T-cell (primary cell): ENCODE measurements around the gene SDK1. TPM values are rescaled to one million over a fixed set of nuclear protein-coding genes. Genes with fewer than 3 reads are reported as not detected.

Source experiments
- ATAC-seq, 4 experiments: fragments of 200-7000 bp in 3 of 4; fragments of 150-1000 bp in 1 of 4; cut with Tn5 transposase; replicated peaks in 1 of 4; 1 replicate in 3 of 4; 2 replicates in 1 of 4; pipeline ENCODE4 v1.10.0; 2021; ENCODE audit warnings: moderate library complexity in 3 of 4, mild to moderate bottlenecking in 2 of 4, moderate number of reproducible peaks in 1 of 4
- CTCF ChIA-PET, 2 donors: fragments of 300-600 bp; sonication (Branson Sonifier 250); formaldehyde crosslinking; loops; one replicate each; lab custom pipeline; 2022; ENCODE audit warnings: antibody characterized with exemption in 2 of 2; lab: Charles Lee
- POLR2A ChIA-PET, 2 donors: fragments of 300-600 bp; sonication (Branson Sonifier 250); formaldehyde crosslinking; loops; one replicate each; lab custom pipeline; 2022; ENCODE audit warnings: antibody characterized with exemption in 2 of 2; lab: Charles Lee
- DNase-seq, 35 experiments: peaks; one replicate each; pipeline versions ENCODE4 v3.0.0 to v3.0.0-alpha.2; 2013 to 2023
- H3K27ac ChIP-seq: one replicate; pipeline ENCODE4 v1.5.1; 2013; ENCODE audit warnings: low read length
- H3K27me3 ChIP-seq, 2 experiments: replicated peaks in 1 of 2; 1 replicate in 1 of 2; 2 replicates in 1 of 2; pipeline versions ENCODE4 v1.6.1 to v1.7.0; 2013; ENCODE audit warnings: low read length in 1 of 2, mixed read lengths in 1 of 2; ENCODE audit not compliant: control insufficient read depth in 2 of 2, insufficient read depth in 2 of 2; ENCODE audit errors: extremely low read depth in 1 of 2
- H3K36me3 ChIP-seq, 2 donors: 1 replicate in 1 of 2; 2 replicates in 1 of 2; pipeline versions ENCODE4 v1.6.1 to v1.7.0; 2013; ENCODE audit warnings: low read length in 1 of 2; ENCODE audit not compliant: control insufficient read depth in 2 of 2, insufficient read depth in 1 of 2; ENCODE audit errors: extremely low read depth in 1 of 2
- H3K4me1 ChIP-seq, 2 experiments: 1 replicate in 1 of 2; 2 replicates in 1 of 2; pipeline versions ENCODE4 v1.6.1 to v1.7.0; 2013; ENCODE audit warnings: low read length in 2 of 2, mixed read lengths in 1 of 2; ENCODE audit not compliant: insufficient read depth in 2 of 2, control insufficient read depth in 1 of 2; ENCODE audit errors: extremely low read depth in 1 of 2
- H3K4me3 ChIP-seq, 2 donors: 1 replicate in 1 of 2; 2 replicates in 1 of 2; pipeline versions ENCODE4 v1.5.1 to v1.7.0; 2013; ENCODE audit warnings: mild to moderate bottlenecking in 2 of 2, low read length in 1 of 2, moderate library complexity in 1 of 2; ENCODE audit not compliant: control insufficient read depth in 1 of 2; ENCODE audit errors: extremely low read depth in 1 of 2
- H3K9me3 ChIP-seq: 2 replicates; pipeline ENCODE4 v1.7.0; 2013
- H3K27ac Mint-ChIP-seq, 2 donors: one replicate each; pipeline ENCODE4 v1.8.0; 2020 to 2021; ENCODE audit warnings: mild to moderate bottlenecking in 2 of 2, mixed read lengths in 2 of 2
- H3K27me3 Mint-ChIP-seq, 2 donors: one replicate each; pipeline ENCODE4 v1.8.0; 2021 to 2022; ENCODE audit warnings: mixed read lengths in 2 of 2
- H3K36me3 Mint-ChIP-seq: one replicate; pipeline ENCODE4 v1.8.0; 2021; ENCODE audit warnings: mixed read lengths
- H3K4me1 Mint-ChIP-seq, 3 donors: one replicate each; pipeline ENCODE4 v1.8.0; 2020 to 2022; ENCODE audit warnings: mixed read lengths in 3 of 3, mild to moderate bottlenecking in 1 of 3
- H3K4me3 Mint-ChIP-seq, 3 donors: one replicate each; pipeline ENCODE4 v1.8.0; 2020 to 2022; ENCODE audit warnings: mild to moderate bottlenecking in 3 of 3, mixed read lengths in 3 of 3, moderate library complexity in 3 of 3
- H3K9me3 Mint-ChIP-seq, 3 donors: one replicate each; pipeline ENCODE4 v1.8.0; 2020 to 2022; ENCODE audit warnings: mixed read lengths in 3 of 3
- WGBS: methylation state at CpG from one replicate; pipeline ENCODE4 v1.1.5; 2013; ENCODE audit warnings: missing lambda C conversion rate; ENCODE audit not compliant: insufficient coverage; 5-methylcytosine and 5-hydroxymethylcytosine counted together
- total RNA-seq, 35 experiments: library from RNA in 6 of 35; stranded (reverse) in 6 of 35; fragments of 120-200 nt in 1 of 35; gene quantifications; one replicate each; pipeline versions ENCODE4 v1.2.1 to v1.2.4 and lab custom pipeline; 2013 to 2026

SDK1 gene
- total RNA-seq, 5 donors from 2014 or later (not counting 1 experiment from before 2014, with no cell fraction given): 0.47 to 1.7 (median 0.63) TPM

- ATAC-seq: no peak
- Histone ChIP-seq H3K9me3 (no peaks in the 10 kb centered on the region), H3K4me1 (no peaks in the 10 kb centered on the region), H3K27me3 (peaks cover 0 to 10% of the 10 kb centered on the region in 2 experiments), H3K27ac (no peak overlapping the region), H3K36me3 (no peaks in the 10 kb centered on the region), H3K4me3 (no peak overlapping the region)
- peaks cover 10 to 14% of the 10 kb centered on the region in 2 donors for H3K27me3 Mint-ChIP-seq
- no peaks in the 10 kb centered on the region for H3K36me3 Mint-ChIP-seq
- ChIA-PET POLR2A (no interaction called here), CTCF (no interaction called here)
- no peak overlapping the region for H3K27ac Mint-ChIP-seq
- no peaks in the 10 kb centered on the region for H3K9me3 Mint-ChIP-seq
- WGBS: 73% methylated on average over 3 of the region's 4 CpGs
- H3K4me1 Mint-ChIP-seq: no peaks in the 10 kb centered on the region
- DNase-seq: no peak
- no peak overlapping the region for H3K4me3 Mint-ChIP-seq
These were observed 610.6 kb downstream of the SDK1 start for GRCh38 chr7:3911685-3912084.

DNA sequence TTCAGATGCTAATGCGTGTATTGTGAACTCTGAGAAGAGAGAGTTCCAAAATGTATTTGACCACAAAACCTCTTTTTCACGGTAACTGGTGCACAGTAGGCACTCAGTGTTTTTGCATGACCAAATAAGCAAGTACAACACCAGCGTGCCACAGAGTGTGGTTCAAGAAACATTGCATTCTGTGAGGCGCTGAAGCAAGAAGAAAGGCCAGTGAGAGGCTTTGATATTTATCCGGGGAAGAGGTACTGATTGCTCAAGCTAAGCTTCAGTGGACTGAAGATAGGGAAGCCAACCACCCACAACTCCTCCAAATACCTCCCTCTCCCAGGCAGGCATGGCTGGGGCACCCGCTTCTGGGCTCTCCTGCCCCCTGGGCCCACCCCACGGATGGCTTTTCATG is 611.2 kb downstream of the SDK1 start:
- no peaks in the 10 kb centered on the region for H3K4me1 Mint-ChIP-seq
- no peak for DNase-seq
- Histone ChIP-seq H3K36me3 (no peaks in the 10 kb centered on the region), H3K4me3 (no peak overlapping the region), H3K27ac (no peak overlapping the region), H3K9me3 (no peaks in the 10 kb centered on the region), H3K4me1 (no peaks in the 10 kb centered on the region), H3K27me3 (peaks cover 0 to 10% of the 10 kb centered on the region in 2 experiments)
- POLR2A ChIA-PET: no interaction called here
- WGBS: 74% methylated on average over 2 of the region's 7 CpGs
- H3K9me3 Mint-ChIP-seq: no peaks in the 10 kb centered on the region
- peaks cover 10 to 14% of the 10 kb centered on the region in 2 donors for H3K27me3 Mint-ChIP-seq
- CTCF ChIA-PET: no interaction called here
- no peak for ATAC-seq
- H3K27ac Mint-ChIP-seq: no peak overlapping the region
- no peaks in the 10 kb centered on the region for H3K36me3 Mint-ChIP-seq
- no peak overlapping the region for H3K4me3 Mint-ChIP-seq

GRCh38 chr7:3914051-3914775 is 613.2 kb downstream of the SDK1 start:
- peaks cover 0 to 7% of the 10 kb centered on the region in 2 experiments for H3K27me3 ChIP-seq
- H3K4me3 ChIP-seq: no peak overlapping the region
- CTCF ChIA-PET: interaction anchor here in 1 of 2 donors (0.6 kb wide), 1 partner anchor 34 kb away, joined by 5 read pairs; no protein-coding TSS in a partner anchor
- ATAC-seq (no peak), DNase-seq (no peak)
- no peaks in the 10 kb centered on the region for H3K9me3 ChIP-seq
- no peaks in the 10 kb centered on the region for H3K4me1 ChIP-seq
- peaks cover 3 to 9% (median 3%) of the 10 kb centered on the region in 3 donors for H3K4me1 Mint-ChIP-seq
- H3K36me3 Mint-ChIP-seq: no peaks in the 10 kb centered on the region
- WGBS: 79% methylated on average over 4 of the region's 8 CpGs
- H3K27ac Mint-ChIP-seq: no peak overlapping the region
- POLR2A ChIA-PET: no interaction called here
- H3K36me3 ChIP-seq: no peaks in the 10 kb centered on the region
- H3K9me3 Mint-ChIP-seq: peaks cover 0 to 3% (median 0%) of the 10 kb centered on the region in 3 donors
- no peak overlapping the region for H3K4me3 Mint-ChIP-seq
- H3K27ac ChIP-seq: no peak overlapping the region
- peaks cover 0 to 5% of the 10 kb centered on the region in 2 donors for H3K27me3 Mint-ChIP-seq

GRCh38 chr7:3915337-3915878 is 614.4 kb downstream of the SDK1 start:
- H3K4me1 ChIP-seq: no peaks in the 10 kb centered on the region
- POLR2A ChIA-PET: no interaction called here
- ATAC-seq (no peak), DNase-seq (no peak)
- no peak overlapping the region for H3K27ac ChIP-seq
- H3K9me3 ChIP-seq: no peaks in the 10 kb centered on the region
- H3K27me3 Mint-ChIP-seq: peaks cover 5 to 6% of the 10 kb centered on the region in 2 donors
- H3K27ac Mint-ChIP-seq: no peak overlapping the region
- no CpG with 5 or more reads among the region's 9 CpGs for WGBS
- no peaks in the 10 kb centered on the region for H3K36me3 ChIP-seq
- H3K4me3 Mint-ChIP-seq: no peak overlapping the region
- H3K27me3 ChIP-seq: peaks cover 0 to 5% of the 10 kb centered on the region in 2 experiments
- no peaks in the 10 kb centered on the region for H3K36me3 Mint-ChIP-seq
- CTCF ChIA-PET: no interaction called here
- H3K9me3 Mint-ChIP-seq: peaks cover 0 to 4% (median 0%) of the 10 kb centered on the region in 3 donors
- H3K4me3 ChIP-seq: no peak overlapping the region
- H3K4me1 Mint-ChIP-seq: peaks cover 3 to 10% (median 3%) of the 10 kb centered on the region in 3 donors

- peaks cover 0 to 4% (median 0%) of the 10 kb centered on the region in 3 donors for H3K9me3 Mint-ChIP-seq
- Histone ChIP-seq H3K9me3 (no peaks in the 10 kb centered on the region), H3K4me3 (no peak overlapping the region), H3K27me3 (peaks cover 0 to 5% of the 10 kb centered on the region in 2 experiments), H3K36me3 (no peaks in the 10 kb centered on the region), H3K4me1 (no peaks in the 10 kb centered on the region), H3K27ac (no peak overlapping the region)
- no peak overlapping the region for H3K27ac Mint-ChIP-seq
- H3K36me3 Mint-ChIP-seq: no peaks in the 10 kb centered on the region
- ChIA-PET POLR2A (no interaction called here), CTCF (no interaction called here)
- peaks cover 5 to 6% of the 10 kb centered on the region in 2 donors for H3K27me3 Mint-ChIP-seq
- H3K4me1 Mint-ChIP-seq: peaks cover 3 to 10% (median 3%) of the 10 kb centered on the region in 3 donors
- no CpG with 5 or more reads among the region's 1 CpG for WGBS
- no peak overlapping the region for H3K4me3 Mint-ChIP-seq
- DNase-seq (no peak), ATAC-seq (no peak)
These were observed 615.1 kb downstream of the SDK1 start for GRCh38 chr7:3916146-3916545.

DNA sequence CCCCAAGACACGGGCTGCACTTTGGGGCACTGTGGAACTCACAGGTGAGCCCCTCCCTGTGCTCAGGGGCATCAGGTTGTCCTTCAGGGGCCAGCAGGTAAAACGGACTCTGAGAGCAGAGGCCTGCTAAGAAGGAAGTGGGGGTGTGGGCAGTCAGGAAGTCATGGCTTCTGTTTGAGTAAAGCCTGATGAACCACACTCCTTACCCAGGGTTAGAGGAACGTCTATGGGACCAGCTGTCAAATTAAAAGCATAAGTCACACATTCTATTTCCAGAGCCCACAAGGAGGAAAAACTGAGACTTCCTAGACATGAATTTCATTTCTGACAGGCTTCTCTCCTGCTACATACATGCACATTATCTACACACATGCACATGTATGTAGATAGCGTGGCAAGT is 616.4 kb downstream of the SDK1 start:
- no peak overlapping the region for H3K4me3 Mint-ChIP-seq
- H3K9me3 Mint-ChIP-seq: peaks cover 0 to 4% (median 0%) of the 10 kb centered on the region in 3 donors
- POLR2A ChIA-PET: no interaction called here
- Histone ChIP-seq H3K36me3 (no peaks in the 10 kb centered on the region), H3K27me3 (peaks cover 0 to 11% of the 10 kb centered on the region in 2 experiments), H3K4me3 (no peak overlapping the region), H3K27ac (no peak overlapping the region), H3K4me1 (no peaks in the 10 kb centered on the region), H3K9me3 (no peaks in the 10 kb centered on the region)
- H3K27me3 Mint-ChIP-seq: peaks cover 0 to 6% of the 10 kb centered on the region in 2 donors
- WGBS: 44% methylated on average over 2 of the region's 4 CpGs
- no peak for ATAC-seq
- no peak overlapping the region for H3K27ac Mint-ChIP-seq
- CTCF ChIA-PET: no interaction called here
- DNase-seq: no peak
- no peaks in the 10 kb centered on the region for H3K36me3 Mint-ChIP-seq
- H3K4me1 Mint-ChIP-seq: peaks cover 3 to 10% (median 3%) of the 10 kb centered on the region in 3 donors
